Liver (tissue), 9 donors: ENCODE measurements around the gene UGT1A7. TPM values are rescaled to one million over a fixed set of nuclear protein-coding genes. Genes with fewer than 3 reads are reported as not detected.

Source experiments
- DNase-seq: peaks from one replicate; pipeline ENCODE4 v3.0.0-alpha.2; 2017; ENCODE audit warnings: low spot score
- H3K27ac ChIP-seq, 2 donors: one replicate each; pipeline ENCODE4 v1.7.0; 2013; ENCODE audit warnings: inconsistent platforms in 2 of 2, low read length in 2 of 2, control low read depth in 1 of 2, low read depth in 1 of 2, mild to moderate bottlenecking in 1 of 2
- H3K27me3 ChIP-seq, 4 donors: one replicate each; pipeline versions ENCODE4 v1.6.1 to v1.7.0; 2013; ENCODE audit warnings: low read length in 3 of 4, inconsistent platforms in 1 of 4, mild to moderate bottlenecking in 1 of 4, moderate library complexity in 1 of 4; ENCODE audit not compliant: control insufficient read depth in 4 of 4, insufficient read depth in 4 of 4
- H3K36me3 ChIP-seq, 4 donors: one replicate each; pipeline versions ENCODE4 v1.6.1 to v1.7.0; 2013; ENCODE audit warnings: low read length in 3 of 4, mild to moderate bottlenecking in 3 of 4, low read depth in 1 of 4, moderate library complexity in 1 of 4; ENCODE audit not compliant: control insufficient read depth in 4 of 4, insufficient read depth in 3 of 4
- H3K4me1 ChIP-seq, 4 donors: one replicate each; pipeline versions ENCODE4 v1.6.1 to v1.7.0; 2013; ENCODE audit warnings: low read length in 3 of 4, mild to moderate bottlenecking in 3 of 4, moderate library complexity in 1 of 4; ENCODE audit not compliant: control insufficient read depth in 4 of 4, insufficient read depth in 4 of 4
- H3K4me3 ChIP-seq, 3 donors: one replicate each; pipeline versions ENCODE4 v1.6.1 to v1.7.0; 2013; ENCODE audit warnings: low read length in 3 of 3, control low read depth in 1 of 3, low read depth in 1 of 3, mild to moderate bottlenecking in 1 of 3
- H3K9ac ChIP-seq, 2 donors: one replicate each; pipeline ENCODE4 v1.7.0; 2013; ENCODE audit warnings: low read length in 2 of 2, mild to moderate bottlenecking in 2 of 2, moderate library complexity in 2 of 2, control low read depth in 1 of 2, low read depth in 1 of 2
- H3K9me3 ChIP-seq, 4 donors: one replicate each; pipeline versions ENCODE4 v1.6.1 to v1.7.0; 2013; ENCODE audit warnings: low read length in 3 of 4; ENCODE audit not compliant: control insufficient read depth in 4 of 4
- FOXA2 ChIP-seq: IDR thresholded peaks from 2 replicates; pipeline ENCODE4 v1.6.1; 2016; ENCODE audit warnings: antibody characterized with exemption
- GABPA ChIP-seq, 2 donors: IDR thresholded peaks in 1 of 2; conservative IDR thresholded peaks in 1 of 2; 2 replicates each; pipeline ENCODE4 v1.6.1; 2016; ENCODE audit warnings: antibody characterized with exemption in 2 of 2, mild to moderate bottlenecking in 1 of 2, moderate library complexity in 1 of 2
- HNF4A ChIP-seq, 2 donors: conservative IDR thresholded peaks; 2 replicates each; pipeline ENCODE4 v1.6.1; 2016; ENCODE audit warnings: antibody characterized with exemption in 2 of 2, mild to moderate bottlenecking in 2 of 2
- HNF4G ChIP-seq: IDR thresholded peaks from 2 replicates; pipeline ENCODE4 v1.6.1; 2016; ENCODE audit warnings: antibody characterized with exemption
- NR2F2 ChIP-seq: IDR thresholded peaks from 2 replicates; pipeline ENCODE4 v1.6.1; 2016; ENCODE audit warnings: antibody characterized with exemption
- RAD21 ChIP-seq, 2 donors: IDR thresholded peaks; 2 replicates each; pipeline ENCODE4 v1.6.1; 2016; ENCODE audit warnings: antibody characterized with exemption in 2 of 2, mild to moderate bottlenecking in 2 of 2
- RXRA ChIP-seq, 2 donors: IDR thresholded peaks; 2 replicates each; pipeline ENCODE4 v1.6.1; 2017 to 2018; ENCODE audit warnings: antibody characterized with exemption in 2 of 2, mild to moderate bottlenecking in 1 of 2
- SP1 ChIP-seq: IDR thresholded peaks from 2 replicates; pipeline ENCODE4 v1.6.1; 2018; ENCODE audit warnings: antibody characterized with exemption, mild to moderate bottlenecking
- TAF1 ChIP-seq: conservative IDR thresholded peaks from 2 replicates; pipeline ENCODE4 v1.6.1; 2016; ENCODE audit warnings: antibody characterized with exemption, mild to moderate bottlenecking
- YY1 ChIP-seq: IDR thresholded peaks from 2 replicates; pipeline ENCODE4 v1.6.1; 2016; ENCODE audit warnings: antibody characterized with exemption, mild to moderate bottlenecking
- WGBS: extraction: QIAGEN DNeasy Blood & Tissue Kit; methylation state at CpG from one replicate; pipeline ENCODE4 v1.1.7; 2013; 5-methylcytosine and 5-hydroxymethylcytosine counted together
- polyA plus RNA-seq, 2 donors: library from polyadenylated mRNA; stranded (reverse) in 1 of 2; unstranded in 1 of 2; fragments of 200-250 nt in 1 of 2; fragments of >200 nt in 1 of 2; fragmentation: Nextera tagmentation in 1 of 2; extraction: Ambion mirVana in 1 of 2; gene quantifications; one replicate each; pipeline versions ENCODE4 v1.2.1 to v1.2.3, GENCODE V29; 2013 to 2015
- total RNA-seq, 2 donors: library from RNA; depleted of rRNA; stranded (reverse); fragments of >200 nt; gene quantifications; one replicate each; pipeline ENCODE4 v1.2.3, GENCODE V29; 2014
- TF ChIP-seq, protein P1 (sequence below): IDR thresholded peaks from 2 replicates; pipeline ENCODE4 v1.6.1; 2016; ENCODE audit warnings: antibody characterized with exemption
- TF ChIP-seq, protein P2 (sequence below): IDR thresholded peaks from 2 replicates; pipeline ENCODE4 v1.6.1; 2016; ENCODE audit warnings: antibody characterized with exemption, mild to moderate bottlenecking
- donor health status: healthy.
- donor health status: healthy.
- donor health status: healthy.
- donor health status: healthy.
- donor health status: healthy.

The UGT1A7 gene
- total and polyA plus RNA-seq, 4 donors, result 0.02 to 2.2 (median 0.38) TPM; not detected in 1

DNA sequence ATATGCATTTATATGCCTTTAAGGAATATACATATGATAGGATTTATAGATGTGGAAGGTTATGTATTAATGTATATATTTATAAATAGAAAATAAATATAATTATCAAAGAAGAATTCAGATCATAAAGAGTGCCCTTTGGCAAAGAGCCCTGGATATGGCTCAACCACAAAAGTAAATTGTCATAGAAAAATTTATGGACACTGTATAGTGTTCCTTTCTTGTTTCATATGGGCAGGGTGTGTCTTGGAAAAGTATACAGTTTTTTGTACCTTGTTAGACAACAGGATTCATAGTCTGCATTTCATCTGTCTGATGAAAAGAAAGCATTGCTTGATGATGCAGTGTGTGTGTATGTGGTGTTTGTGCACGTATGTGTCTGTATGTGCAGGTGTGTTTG, 2.9 kb downstream of the UGT1A7 start:
- WGBS, result 81% methylated on average over 1 of the region's 1 CpG

DNA sequence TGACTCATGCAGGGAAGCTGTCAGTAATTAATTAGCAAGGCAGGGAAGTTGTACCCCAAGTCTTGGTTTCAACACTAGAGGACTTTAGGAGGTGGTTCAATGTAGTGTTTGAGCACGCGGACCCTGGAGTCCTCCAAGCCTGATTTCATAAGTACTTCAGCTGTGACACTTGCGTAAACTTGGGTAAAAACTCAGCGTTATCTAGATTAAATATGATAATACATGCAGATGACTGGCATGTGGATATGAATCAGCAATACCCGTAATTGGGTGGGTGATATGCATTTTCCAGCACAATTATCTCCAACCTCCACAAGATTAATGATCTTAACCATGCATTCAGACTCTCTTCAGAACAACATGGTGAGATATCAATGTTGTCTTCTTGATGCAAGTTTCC, 5.2 kb downstream of the UGT1A7 start:
- Histone ChIP-seq H3K9me3 (no peaks in the 10 kb centered on the region), H3K27ac (no peak overlapping the region), H3K4me3 (no peak overlapping the region), H3K9ac (no peak overlapping the region), H3K27me3 (no peaks in the 10 kb centered on the region), H3K36me3 (no peaks in the 10 kb centered on the region), H3K4me1 (peaks cover under 1 to 5% (median 3%) of the 10 kb centered on the region in 4 donors)
- 77% methylated on average over 5 of the region's 5 CpGs for WGBS
- no peak for TF ChIP-seq NR2F2
- DNase-seq, result no peak

More for the DNA sequence above, 2.9 kb downstream of the UGT1A7 start:
- no peak for TF ChIP-seq YY1
- TF ChIP-seq TAF1, result no peak
- TF ChIP-seq, protein P1, sequence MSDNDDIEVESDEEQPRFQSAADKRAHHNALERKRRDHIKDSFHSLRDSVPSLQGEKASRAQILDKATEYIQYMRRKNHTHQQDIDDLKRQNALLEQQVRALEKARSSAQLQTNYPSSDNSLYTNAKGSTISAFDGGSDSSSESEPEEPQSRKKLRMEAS, result no peak
- H3K27ac ChIP-seq, result no peak overlapping the region
- no peaks in the 10 kb centered on the region for H3K27me3 ChIP-seq
- no peak overlapping the region for H3K9ac ChIP-seq
- H3K4me1 ChIP-seq, result peaks cover 0 to 8% (median 3%) of the 10 kb centered on the region in 4 donors
- no peaks in the 10 kb centered on the region for H3K36me3 ChIP-seq
- H3K9me3 ChIP-seq, result no peaks in the 10 kb centered on the region
- DNase-seq, result no peak
- H3K4me3 ChIP-seq, result no peak overlapping the region

DNA sequence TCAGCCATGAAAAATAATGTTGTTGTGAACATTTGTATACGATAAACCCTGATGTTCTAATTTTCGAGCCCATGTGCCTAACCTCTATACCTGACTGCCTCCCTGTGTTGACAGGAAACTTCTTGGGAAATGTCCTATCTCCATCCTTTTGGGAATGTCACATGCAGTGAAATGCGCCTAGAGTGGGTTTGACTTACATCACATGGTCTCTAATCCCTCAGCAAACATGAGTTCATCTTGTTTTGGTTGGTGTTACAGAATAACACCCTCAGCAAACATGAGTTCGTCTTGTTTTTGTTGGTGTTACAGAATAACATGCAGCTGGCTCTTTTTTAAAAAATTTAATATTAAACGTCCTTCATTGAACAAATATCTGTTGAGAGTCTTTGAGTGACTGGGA, 6.6 kb downstream of the UGT1A7 start:
- no peaks in the 10 kb centered on the region for H3K27me3 ChIP-seq
- no peak overlapping the region for H3K27ac ChIP-seq
- no peaks in the 10 kb centered on the region for H3K9me3 ChIP-seq
- no peak overlapping the region for H3K9ac ChIP-seq
- DNase-seq, result no peak
- no peak overlapping the region for H3K4me3 ChIP-seq
- TF ChIP-seq RXRA (IDR thresholded peaks at IDR 0.05), result no peak
- TF ChIP-seq RAD21 (IDR thresholded peaks at IDR 0.05), result no peak
- H3K4me1 ChIP-seq, result peaks cover 0 to 18% (median 13%) of the 10 kb centered on the region in 4 donors
- WGBS, result 83% methylated on average over 5 of the region's 5 CpGs
- H3K36me3 ChIP-seq, result no peaks in the 10 kb centered on the region

DNA sequence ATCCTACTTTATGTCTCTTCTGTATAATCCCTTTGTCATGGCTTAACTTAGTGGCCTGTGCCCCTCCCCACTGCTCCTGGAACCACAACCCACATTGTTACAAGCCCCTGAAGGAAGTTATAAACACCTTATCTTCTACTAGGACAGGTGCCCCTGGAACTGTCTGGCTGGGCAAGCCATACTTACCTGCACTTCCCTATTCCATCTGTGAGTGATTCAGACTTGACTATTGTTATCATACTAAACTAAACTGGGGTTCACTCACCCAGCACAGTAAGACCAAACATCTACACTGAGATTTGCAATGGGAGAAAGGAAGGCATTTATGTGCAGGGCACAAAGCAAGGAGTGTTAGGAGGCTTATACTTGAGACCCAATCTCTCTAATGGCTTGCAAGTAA, 7.3 kb downstream of the UGT1A7 start:
- H3K9me3 ChIP-seq, result no peaks in the 10 kb centered on the region
- no peak for DNase-seq
- H3K36me3 ChIP-seq, result no peaks in the 10 kb centered on the region
- no peaks in the 10 kb centered on the region for H3K27me3 ChIP-seq
- no peak overlapping the region for H3K9ac ChIP-seq
- H3K4me1 ChIP-seq, result peaks cover 0 to 25% (median 17%) of the 10 kb centered on the region in 4 donors
- no peak overlapping the region for H3K27ac ChIP-seq
- H3K4me3 ChIP-seq, result no peak overlapping the region
- TF ChIP-seq HNF4A (conservative IDR thresholded peaks at IDR 0.05), result no peak
- TF ChIP-seq RXRA (IDR thresholded peaks at IDR 0.05), result no peak
- no peak for TF ChIP-seq RAD21 (IDR thresholded peaks at IDR 0.05)
- TF ChIP-seq, protein P2, sequence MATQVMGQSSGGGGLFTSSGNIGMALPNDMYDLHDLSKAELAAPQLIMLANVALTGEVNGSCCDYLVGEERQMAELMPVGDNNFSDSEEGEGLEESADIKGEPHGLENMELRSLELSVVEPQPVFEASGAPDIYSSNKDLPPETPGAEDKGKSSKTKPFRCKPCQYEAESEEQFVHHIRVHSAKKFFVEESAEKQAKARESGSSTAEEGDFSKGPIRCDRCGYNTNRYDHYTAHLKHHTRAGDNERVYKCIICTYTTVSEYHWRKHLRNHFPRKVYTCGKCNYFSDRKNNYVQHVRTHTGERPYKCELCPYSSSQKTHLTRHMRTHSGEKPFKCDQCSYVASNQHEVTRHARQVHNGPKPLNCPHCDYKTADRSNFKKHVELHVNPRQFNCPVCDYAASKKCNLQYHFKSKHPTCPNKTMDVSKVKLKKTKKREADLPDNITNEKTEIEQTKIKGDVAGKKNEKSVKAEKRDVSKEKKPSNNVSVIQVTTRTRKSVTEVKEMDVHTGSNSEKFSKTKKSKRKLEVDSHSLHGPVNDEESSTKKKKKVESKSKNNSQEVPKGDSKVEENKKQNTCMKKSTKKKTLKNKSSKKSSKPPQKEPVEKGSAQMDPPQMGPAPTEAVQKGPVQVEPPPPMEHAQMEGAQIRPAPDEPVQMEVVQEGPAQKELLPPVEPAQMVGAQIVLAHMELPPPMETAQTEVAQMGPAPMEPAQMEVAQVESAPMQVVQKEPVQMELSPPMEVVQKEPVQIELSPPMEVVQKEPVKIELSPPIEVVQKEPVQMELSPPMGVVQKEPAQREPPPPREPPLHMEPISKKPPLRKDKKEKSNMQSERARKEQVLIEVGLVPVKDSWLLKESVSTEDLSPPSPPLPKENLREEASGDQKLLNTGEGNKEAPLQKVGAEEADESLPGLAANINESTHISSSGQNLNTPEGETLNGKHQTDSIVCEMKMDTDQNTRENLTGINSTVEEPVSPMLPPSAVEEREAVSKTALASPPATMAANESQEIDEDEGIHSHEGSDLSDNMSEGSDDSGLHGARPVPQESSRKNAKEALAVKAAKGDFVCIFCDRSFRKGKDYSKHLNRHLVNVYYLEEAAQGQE, result no peak
- no peak for TF ChIP-seq HNF4G
- TF ChIP-seq NR2F2, result no peak
- TF ChIP-seq SP1, result no peak
- no peak for TF ChIP-seq YY1
- no peak for TF ChIP-seq GABPA (IDR thresholded peaks at IDR 0.05 in 1 of 2, conservative IDR thresholded peaks at IDR 0.05 in 1 of 2)
- TF ChIP-seq FOXA2, result no peak
- no peak for TF ChIP-seq TAF1
